CMK (cell line): ENCODE measurements around the gene TWIST2.

Source experiments
- DNase-seq: peaks from one replicate; pipeline ENCODE4 v3.0.0-alpha.2; 2010; ENCODE audit warnings: low read depth

Gene TWIST2

DNA sequence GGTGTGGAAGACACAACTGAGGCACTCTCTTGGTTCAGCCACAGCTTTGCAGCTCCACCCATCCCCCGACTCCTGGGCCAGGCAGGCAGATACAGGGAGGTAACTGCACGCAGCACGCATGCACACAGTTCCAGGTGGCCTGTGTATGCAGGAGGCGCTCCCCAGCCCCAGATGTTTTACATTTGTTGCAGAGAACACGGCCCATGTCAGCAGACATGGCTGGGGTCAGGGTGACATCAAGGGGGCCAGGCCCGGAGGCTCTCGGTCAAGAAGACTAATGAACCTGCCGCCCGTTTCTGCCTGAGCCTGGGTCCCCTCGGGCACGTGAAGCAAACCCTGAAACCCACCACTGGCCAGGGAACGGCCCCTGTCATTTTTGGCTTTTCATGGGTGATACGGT is 57.3 kb downstream of the TWIST2 start:
- no peak for DNase-seq

DNA sequence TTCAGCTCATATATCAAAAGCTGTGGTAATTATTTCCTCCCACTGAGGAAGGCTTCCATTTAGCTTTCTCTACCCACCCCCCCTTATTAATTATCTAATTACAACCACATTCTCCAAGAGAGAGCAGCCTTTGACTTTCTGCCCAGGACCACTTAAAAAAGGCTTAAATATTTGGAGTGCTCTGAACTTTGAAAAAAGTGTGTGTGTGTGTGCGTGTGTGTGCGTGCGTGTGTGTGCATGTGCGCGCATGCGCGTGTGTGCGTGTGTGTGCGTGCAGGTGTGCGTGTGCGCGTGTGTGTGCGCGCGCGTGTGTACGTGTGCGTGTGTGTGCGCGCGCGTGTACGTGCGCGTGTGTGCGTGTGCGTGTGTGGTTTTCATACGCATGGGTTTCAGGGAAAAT is 57.8 kb downstream of the TWIST2 start:
- DNase-seq: no peak

DNA sequence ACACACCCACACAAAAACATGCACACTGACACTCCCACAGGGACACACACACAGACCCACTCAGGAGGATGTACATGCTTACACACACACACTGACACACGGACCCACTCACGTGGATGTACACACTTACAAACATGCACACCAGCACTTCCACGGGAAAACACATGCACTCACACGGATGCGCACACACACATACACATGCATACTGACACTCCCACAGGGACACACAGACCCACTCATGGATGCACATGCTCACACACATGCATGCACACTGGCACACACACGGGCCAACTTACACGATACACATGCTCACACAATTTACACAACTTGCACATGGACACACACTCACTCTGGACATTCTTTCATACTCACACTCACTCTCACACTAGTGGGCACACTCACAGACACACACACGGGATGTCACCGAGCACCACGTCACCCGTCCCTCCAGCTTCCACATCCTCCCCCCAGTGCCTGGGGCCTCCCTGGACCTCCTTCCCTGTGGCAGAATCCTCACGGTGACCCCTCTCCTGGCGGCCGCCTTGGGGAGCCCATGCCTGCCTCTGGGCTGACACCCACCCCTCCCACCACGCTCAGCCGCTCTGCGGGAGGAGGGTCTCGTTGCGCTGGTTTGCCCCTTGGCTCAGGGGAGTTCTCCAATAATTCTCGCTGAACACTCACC is 58.5 kb downstream of the TWIST2 start:
- DNase-seq: no peak

DNA sequence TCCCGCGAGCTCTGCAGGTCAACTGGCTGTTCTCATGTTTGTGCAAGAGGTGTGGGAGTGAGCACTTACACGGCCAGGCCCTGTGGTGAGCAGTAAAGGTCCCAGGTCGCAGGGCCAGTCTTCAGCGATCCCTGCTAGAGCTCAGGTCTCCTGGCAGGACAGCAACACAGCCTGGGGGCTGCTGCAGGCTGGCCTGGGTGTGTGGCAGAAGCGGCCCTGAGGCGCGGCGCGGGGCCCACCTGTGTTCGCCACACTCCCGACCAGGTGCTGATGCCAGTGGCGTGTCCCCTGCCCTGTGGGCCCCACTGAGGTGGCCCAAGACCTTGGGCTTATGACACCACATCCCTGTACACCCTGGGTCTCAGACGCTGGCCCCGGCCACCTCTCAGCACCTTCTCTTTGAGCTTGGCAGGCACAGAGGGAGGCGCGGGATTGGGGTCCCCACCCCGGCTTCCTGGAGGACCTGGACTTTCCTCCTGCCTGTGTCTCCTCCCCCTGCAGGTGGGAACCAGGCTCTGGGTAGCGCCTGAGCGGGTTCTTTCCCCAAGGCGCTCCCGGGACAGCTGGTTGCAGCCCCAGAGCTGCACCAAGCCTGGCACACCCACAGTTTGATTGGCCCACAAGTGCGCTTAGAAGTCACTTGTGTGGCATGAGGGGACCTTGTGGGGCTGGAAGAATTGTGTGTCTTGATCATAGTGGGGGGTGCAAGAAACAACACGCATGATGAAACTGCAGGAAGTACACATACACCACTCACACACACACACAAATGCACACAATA is 59.2 kb downstream of the TWIST2 start:
- no peak for DNase-seq

DNA sequence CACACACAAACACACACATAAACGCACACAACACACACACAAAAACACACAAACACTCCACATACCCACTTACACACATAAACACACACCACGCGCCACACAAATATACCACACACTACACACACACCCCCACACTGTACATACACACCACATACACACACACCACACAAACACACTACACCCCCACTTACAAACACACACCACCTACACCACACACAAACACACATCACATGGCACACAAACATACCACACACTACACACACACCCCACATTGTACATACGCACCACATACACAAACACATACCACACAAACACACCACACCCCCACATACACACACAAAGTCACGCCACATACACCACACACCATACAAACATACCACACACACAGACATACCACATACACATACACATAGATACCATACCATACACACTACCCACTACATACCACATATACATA is 59.9 kb downstream of the TWIST2 start:
- DNase-seq: no peak

DNA sequence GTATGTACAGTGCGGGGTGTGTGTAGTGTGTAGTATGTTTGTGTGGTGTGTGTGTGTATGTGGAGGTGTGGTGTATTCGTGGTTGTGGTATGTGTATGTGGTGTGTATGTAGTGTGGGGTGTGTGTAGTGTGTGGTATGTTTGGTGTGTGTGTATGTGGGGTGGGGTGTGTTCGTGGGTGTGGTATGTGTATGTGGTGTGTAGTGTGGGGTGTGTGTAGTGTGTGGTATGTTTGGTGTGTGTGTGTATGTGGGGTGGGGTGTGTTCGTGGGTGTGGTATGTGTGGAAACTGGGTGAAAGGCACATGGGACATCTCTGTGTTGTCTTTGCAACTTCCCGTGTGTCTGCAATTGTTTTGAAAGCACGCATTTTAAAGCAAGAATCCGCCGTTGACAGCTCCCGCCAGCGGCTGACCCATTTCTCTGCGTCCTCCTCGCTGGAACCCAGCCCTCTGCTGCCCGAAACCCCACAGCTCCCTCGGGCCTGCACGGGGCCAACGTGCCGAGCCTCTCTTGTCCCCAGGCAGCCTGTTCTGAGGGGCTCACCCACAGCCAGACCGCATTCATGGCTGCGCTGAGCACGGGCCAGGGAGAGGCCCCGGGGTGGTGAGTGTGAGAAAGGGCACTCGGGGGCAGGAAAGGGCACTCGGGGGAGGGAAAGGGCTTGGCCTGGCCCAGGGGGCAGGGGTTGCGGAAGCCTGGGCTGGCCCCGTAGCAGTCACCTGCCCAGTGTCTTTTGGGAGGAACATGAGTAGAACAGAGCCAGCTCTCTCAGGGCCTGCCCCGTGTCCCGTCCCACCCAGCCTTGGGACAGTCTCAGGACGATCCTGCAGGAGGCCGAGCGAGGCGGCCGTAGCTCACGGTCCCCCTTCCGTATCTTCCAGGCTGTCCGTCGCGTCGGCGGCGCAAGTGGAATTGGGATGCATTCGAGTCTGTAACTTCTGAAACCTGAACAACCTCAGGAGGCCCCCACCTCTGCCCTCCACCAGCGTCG is 61.4 kb downstream of the TWIST2 start:
- DNase-seq: no peak

DNA sequence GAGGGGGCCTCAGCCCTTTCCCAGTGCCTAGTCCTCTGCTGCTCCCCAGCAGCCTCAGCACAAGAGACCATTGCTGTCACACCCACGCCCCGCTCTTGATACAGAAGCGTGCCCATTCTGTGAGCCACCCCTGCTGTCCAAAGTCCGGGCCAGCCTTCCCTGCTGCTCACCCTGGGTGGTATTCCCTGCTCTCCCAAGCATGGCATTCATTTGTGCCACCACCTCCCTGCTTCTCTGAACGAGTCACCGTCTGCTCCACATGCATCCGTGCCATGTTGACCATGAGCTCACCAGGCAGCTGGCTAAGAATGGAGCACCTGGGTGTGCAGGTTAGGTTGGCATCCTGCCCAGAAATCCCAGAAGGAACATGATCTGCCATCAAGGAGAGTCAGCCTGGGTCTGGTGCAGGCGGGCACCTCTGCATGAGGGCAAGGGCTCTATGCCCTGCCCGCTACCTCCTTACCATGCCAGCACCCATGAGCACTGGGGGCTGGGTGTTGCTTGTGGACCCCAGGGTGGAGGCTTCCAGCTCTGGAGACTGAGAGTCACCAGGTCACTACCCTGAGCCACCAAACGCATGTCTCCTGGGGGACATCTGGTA is 63.0 kb downstream of the TWIST2 start:
- no peak for DNase-seq

DNA sequence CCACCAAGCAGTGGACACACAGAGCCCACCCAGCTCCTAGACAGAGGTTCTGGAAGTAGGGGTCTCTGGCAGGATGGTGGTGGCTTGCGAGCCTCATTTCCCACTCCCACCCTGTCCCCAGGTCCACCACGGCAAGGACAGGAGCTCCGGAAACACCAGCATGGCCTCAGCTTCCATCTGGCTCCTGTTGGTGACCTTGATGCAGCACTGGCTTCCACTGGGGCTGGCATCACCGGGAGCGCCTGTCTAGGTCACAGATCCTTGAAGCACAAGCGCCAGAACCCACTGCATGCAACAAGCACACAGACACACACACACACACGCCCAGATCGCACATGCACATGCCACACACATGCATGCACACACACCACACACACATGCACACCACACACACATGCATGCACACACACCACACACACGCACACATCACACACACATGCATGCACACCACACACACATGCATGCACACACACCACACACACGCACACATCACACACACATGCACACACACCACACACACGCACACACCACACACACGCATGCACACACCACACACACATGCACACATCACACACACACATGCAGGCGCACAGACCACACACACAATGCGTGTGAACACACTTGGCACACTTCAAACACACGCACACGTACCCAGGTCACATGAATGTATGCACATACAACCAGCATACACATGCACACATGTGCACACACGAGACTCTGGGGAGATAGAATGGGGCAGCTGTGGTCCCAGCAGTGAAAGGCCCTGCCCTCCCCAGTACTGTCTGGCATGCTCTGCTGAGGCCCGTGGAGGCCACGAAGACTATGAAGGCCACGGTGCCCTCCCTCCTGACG is 63.7 kb downstream of the TWIST2 start:
- DNase-seq: no peak

DNA sequence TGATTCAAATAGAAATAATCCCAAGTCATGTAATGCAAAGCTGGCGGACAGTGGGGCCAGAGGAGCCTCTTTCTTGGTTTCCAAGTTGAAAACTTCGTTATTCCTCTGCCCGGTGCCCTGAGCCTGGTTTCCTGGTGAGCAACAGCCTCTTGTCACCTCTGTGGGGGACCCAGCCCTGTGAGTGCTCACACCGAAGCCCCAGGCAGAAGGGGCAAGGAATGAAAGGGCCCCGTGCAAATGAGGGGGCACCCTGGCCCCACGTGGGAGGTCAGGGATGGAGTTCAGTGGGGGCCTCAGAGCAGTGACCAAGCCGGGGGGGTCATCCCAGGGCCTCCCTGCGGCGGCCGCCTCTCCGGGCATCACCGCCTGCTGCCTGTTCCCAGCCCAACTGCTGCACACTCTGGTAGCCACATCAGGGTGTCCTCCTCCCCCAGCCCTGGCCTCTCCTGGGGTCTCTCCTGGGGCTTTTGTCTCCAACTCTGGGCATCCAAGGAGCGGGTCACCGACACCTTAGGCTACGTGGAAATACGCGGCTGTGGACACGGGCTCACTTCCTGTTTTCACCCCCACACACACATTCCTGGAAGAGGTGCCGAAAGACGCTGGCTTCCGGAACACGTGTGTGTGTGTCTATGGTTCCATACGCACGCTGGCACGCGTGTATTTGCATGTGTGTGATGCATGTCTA is 64.5 kb downstream of the TWIST2 start:
- no peak for DNase-seq

DNA sequence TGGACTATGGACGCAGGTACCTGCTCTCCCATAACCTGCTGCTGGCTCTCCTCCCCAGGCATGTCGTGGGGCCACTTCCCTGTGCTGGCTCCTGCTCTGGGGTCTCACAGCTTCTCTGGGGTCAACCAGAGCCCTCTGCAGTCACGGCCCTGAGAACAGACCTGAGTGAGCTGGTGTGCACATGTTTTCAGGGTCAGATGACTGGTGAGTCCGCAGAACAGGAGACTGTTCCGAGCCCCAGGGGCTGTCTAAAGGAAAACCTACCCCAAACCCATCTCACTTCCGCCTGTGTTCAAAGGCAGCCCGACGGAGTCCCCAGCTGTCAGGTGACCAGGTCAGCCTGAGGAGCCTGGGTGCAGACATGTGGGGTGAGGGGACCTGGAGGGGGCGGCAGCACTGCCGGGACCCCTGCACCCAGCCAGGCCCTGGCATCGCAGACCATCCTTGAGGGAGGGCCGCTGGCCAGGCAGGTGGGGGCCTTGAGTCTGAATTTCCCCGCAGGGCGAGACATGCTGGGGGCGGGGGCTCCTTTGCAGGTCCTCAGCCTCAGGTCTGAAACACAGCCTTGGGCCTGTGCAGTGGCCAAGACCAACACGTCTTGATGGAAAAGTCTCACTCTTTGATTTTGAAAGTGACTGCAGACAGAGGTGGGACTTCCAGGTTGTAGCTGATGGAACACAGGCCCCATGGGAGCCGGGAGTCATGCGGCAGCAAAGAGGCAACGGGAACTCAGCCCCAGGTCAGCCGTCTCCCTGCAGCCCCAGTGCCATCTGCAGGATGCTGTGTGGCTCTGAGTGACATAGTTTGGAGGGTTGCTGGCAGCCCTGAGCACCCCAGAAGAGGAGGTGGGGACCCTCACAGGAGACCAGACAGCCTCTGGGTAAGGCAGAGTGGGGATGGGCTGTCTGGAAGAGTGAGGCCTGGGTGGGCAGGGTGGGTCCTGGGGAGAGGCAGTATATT is 65.3 kb downstream of the TWIST2 start:
- no peak for DNase-seq

DNA sequence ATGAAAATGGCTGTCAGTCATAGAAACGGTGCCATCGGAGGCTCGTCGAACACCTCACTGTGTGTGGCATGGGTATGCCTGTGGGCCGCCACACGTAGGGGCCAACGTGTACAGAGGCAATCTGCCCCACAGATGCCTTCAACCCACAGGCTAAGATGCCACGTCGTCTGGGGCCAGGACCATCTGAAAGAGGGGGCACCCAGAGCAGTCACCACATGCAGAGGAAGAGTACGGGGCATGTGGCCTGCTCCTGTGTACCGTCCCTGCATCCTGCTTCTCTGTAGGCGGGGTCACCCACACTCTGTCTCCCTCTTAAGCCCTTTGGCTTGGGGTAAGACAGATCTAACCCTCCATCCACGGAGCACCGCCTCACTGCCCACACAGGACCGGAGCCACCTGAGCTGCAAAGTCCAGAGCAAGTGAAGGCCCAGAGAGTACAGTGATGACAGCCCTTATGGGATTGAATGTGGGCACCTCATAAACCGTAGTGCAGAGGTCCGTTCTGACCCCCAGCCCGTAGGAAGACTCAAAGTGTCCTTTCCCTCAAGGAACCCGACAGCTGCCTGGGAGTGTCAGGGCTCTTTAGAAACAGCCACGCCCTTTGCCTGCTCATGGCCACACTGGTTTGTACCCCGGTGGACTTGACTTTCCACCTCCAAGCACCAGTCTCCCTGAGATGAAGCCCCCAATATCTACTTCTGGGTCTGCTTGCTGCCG is 66.2 kb downstream of the TWIST2 start:
- DNase-seq: no peak

DNA sequence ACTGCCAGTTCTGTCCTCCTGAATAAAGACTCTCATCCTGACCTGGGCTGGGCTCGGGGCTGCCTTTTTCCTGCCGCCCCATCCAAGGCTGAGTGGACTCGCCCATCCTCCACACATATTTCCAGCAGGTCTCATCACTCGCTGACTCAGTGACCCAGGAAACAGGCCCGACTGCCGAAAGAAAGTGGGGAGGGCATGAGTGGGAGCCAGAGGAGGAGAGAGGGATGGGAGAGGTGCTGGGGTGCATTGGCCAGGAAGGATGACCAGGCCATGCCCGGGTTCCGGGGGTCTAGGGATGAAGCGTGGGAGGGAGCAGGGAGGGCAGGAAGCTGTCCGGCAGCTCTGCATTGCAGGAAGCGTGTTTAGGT is 66.7 kb downstream of the TWIST2 start:
- no peak for DNase-seq

DNA sequence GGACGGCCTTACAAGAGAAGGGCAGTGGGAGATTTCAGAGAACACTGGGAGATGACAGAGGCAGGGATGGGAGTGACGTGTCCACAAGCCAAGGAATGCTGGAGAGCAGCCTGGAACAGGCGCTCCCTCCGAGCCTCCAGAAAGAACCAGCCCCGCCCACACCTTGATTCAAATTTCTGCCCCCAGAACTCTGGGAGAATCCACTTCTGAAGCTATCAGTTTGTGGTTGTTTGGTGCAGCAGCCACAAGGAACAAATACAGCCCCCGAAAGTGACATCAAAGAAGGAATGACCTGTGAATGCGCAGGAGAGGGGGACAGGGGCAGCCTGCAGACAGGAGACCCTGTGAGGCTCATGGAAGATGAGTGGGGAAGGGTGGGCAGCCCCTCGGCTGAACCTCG is 67.3 kb downstream of the TWIST2 start:
- DNase-seq: no peak

DNA sequence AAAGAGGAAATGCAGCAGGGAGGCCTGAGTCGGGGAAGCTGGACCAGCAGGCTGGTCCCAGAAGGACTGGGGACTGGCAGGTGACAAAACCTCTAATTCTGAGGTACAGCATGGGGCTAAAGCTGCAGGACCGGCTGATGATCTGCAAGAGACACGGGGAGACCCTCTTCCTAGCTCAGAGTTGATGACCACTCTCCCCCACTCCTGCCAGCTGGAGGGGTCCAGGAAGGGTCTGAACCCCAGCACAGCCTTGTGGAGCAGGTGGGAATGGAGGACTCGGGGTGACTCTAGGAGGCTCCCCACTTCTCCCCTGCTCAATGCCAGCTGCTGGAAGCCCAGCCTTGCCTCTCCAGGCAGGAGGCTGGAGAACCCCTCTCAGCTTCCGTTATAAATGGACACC is 67.7 kb downstream of the TWIST2 start:
- DNase-seq: no peak

DNA sequence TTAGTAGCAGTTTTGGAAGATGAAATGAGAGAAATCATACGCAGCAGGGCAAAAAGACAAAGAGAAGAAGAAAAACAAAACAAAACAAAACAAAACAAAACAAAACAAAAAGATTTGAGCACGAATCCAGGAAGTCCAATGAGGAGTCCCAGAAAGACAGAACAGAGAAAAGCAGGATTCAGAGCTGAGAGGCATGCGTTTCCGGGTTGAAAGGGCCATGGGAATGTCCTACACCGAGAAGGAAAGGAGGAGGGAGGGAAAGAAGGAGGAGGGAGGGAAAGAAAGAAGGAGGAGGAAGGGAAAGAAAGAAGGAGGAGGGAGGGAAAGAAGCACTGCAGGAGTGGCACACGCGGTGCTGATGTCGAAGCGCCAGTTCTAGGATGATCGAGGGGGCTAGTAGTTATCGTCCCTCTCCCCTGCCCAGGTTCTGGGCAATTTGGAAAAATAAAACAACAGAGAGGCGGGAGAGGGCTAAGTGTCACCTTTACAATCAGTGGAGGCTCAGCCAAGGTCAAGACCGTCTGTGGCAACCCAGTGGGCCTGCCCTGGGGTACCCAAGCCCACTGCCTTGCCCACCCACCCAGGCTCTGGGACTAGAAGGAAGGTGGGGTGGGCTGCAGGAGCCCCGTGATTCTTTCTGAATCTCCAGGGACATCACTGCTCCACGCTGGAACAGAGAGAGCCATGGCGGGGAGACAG is 68.4 kb downstream of the TWIST2 start:
- DNase-seq: no peak

DNA sequence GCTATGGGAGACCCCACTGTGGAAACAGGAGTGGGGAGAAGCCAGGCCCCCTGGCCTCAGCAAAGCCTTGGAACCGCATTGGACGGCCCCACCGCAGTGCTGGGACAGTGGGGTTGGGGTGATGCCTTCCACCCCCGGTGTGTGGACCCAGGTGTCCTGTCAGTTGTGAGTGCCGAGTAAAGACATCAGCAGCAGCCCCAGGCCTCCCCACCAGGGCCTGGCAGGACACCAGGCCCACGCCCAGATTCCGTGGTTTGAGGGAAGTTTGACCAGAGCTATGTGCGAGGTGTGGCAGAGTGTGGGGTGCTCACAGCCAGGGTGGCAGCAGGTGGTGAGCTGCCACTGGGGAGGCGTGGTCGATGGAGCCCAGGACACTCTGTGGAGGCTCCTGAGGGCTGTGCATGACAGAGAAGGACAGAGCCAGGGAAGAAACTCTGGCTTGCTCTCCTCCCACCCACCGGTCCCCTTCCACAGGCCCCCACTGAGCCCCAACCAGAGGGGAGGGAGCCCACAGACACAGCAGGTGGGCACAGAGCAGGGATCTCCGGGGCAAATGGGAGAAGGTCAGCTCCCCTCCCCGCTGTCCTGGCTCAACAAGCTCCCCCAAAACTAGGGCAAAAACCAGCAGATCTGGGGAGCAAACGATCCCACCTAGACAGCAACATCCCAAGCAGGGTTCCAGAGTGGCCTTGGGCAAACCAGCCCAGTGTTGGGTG is 69.1 kb downstream of the TWIST2 start:
- DNase-seq: no peak

DNA sequence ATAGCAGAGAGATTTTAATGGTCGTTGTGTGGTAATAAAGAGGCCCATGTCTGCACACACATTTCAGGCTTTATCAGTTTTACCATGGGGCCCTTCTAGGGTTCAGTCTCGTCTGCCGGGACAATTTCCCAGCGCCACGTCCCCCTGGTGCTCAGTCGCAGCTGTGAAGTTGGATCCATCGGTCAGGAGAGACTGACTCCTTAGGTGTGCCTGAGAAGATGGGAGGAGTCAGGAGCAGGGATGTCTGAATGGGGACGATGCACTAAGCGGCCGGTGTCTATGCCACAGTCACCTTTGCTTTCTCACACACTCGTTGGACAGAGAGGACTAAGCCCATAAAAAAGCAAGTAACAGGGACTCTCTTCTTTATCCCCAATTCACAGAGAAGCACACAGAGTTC is 71.4 kb downstream of the TWIST2 start:
- DNase-seq: no peak
